ENCODE data around the gene USF1. TPM values are rescaled to one million over a fixed set of nuclear protein-coding genes. Genes with fewer than 3 reads are reported as not detected.
A peak's percentile ranks its signal among the peaks of the same experiment; 100 is the strongest.

Gene USF1
- total RNA-seq, 2 experiments from 2014 or later: 60.9 to 83.1 TPM

DNA sequence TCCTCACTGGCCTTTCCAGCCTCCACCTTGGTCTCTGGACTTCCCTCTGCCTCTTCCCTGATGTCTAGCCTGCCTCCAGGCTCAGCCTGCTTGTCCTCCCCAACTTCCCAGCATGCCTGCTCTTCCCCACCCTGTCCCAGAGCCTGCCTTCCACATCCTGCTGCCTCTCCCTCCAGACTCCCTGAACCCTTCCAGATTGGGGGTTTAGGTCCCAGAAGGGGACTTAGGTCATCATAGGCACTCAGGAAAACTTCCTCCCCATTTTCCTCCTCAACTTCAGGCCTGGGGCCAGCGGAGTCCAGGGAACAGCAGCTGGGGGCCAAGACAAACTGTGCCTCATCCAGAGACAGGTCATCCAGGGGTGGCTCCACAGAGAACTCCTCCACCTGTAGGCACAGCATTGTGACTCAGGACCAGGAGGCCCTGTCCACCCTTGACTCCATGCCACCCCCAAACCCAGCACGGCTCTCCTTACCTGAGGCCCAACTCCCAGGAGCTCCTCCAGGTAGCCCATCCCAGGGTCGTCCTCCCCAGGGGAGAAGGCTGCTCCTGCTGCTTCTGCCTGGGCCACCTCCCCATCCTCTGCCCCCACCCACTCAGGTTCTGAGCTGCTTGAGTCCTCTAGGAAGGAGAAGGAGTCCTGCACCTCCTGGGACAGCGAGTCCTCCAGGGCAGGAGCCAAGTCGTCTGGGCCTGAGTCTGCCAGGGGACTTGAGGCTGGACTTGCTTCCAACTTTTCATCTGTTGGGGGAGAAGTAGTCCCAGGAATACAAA is 3.4 kb upstream of the USF1 start:
- Histone ChIP-seq H3K36me3 (ENCODE audit: insufficient read depth, low read length) (peaks cover 71% of the 10 kb centered on the region), H3K9me2 (ENCODE audit: insufficient read depth, low read length) (no peaks in the 10 kb centered on the region), H3K4me1 (ENCODE audit: insufficient read depth, low read length, poor library complexity, severe bottlenecking) (peaks cover 26% of the 10 kb centered on the region), H4K20me1 (ENCODE audit: insufficient read depth, low read length) (no peaks in the 10 kb centered on the region), H3K4me2 (ENCODE audit: low read length) (no peak overlapping the region), H3K4me3 (ENCODE audit: low read depth, low read length, poor library complexity, severe bottlenecking) (no peak overlapping the region), H3K27ac (ENCODE audit: low read depth, low read length, poor library complexity, severe bottlenecking) (no peak overlapping the region), H2AFZ (ENCODE audit: low read length) (no peak overlapping the region), H3K79me2 (ENCODE audit: insufficient read depth, low read depth, low read length) (peaks cover 6% of the 10 kb centered on the region; the same call in 1 of the 2 replicates), H3K9me3 (ENCODE audit: low read length) (no peaks in the 10 kb centered on the region)
- no TSS peak for BruUV-seq (replicated peaks)
- CTCF ChIA-PET (ENCODE audit: unreplicated experiment): interaction anchor here (0.6 kb wide), 1 partner anchor 256 kb away, joined by 7 read pairs; no protein-coding TSS in a partner anchor
- intact Hi-C loops (cut with micrococcal nuclease; ENCODE audit: unreplicated experiment): no loop called here
- TF ChIP-seq CTCF (conservative IDR thresholded peaks at IDR 0.05; ENCODE audit: low read length): no peak
- no peak for TF ChIP-seq EZH2phosphoT487 (IDR thresholded peaks at IDR 0.05; ENCODE audit: borderline replicate concordance, low read depth, low read length)
- DNase-seq (ENCODE audit: low spot score): no peak
- POLR2A ChIA-PET: interaction anchor here (1.4 kb wide), 1 partner anchor 19 kb away, joined by 4 read pairs; no protein-coding TSS in a partner anchor

DNA sequence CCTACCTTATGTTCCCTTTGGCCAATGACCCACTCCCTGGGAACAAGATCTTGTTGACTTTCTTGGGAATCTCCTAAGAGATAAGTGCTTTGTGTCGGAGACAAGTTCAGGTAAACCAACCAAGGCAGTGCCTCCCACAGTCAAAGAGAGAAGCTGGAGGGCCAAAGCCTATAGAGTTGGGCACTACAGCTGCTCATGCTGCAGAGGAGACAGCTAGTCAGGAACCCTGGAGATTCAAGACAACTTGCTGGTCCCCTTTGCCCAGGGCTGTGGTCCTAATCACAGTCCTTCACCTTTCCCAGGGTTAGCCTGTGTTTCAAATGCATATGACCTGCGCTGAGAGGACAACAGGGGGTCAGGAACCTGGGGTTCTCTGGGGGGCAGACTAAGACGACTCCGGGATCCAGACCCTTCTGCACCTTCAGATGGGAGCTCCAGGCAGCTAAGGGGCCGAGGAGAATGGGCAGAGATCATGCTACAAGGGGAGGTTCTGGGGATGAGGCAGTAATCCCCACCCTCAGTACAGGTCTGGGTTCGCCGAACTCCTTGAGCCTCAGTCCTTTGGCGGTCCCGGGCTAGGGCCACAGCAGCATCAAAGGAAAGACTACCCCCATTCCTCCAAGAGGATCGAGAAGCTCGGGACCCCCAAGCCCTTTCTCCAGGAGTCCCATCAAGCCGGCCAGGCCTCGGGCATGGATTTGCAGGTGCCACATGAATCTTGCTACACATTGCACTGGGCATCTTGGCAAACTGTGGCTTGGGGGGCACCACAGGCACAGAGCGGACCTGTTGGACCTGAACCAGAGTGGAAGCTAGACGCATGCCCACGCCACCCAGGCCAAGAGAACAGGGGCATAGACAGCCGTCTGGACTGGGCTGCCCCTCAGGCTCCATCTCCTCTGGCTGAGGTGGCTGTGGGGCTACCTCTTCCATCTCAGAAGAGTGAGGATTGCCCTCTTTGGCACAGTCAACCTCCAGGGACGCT is 2.0 kb upstream of the USF1 start:
- BruUV-seq (replicated peaks): no TSS peak
- no peaks in the 10 kb centered on the region for H4K20me1 ChIP-seq (ENCODE audit: insufficient read depth, low read length)
- intact Hi-C loops (cut with micrococcal nuclease; ENCODE audit: unreplicated experiment): no loop called here
- DNase-seq (ENCODE audit: low spot score): no peak
- H3K4me2 ChIP-seq (ENCODE audit: low read length): peak overlapping the region; percentile 87
- H3K4me3 ChIP-seq (ENCODE audit: low read depth, low read length, poor library complexity, severe bottlenecking): peak overlapping the region; percentile 81
- H3K9me3 ChIP-seq (ENCODE audit: low read length): no peaks in the 10 kb centered on the region
- H3K4me1 ChIP-seq (ENCODE audit: insufficient read depth, low read length, poor library complexity, severe bottlenecking): peaks cover 40% of the 10 kb centered on the region
- H3K79me2 ChIP-seq (ENCODE audit: insufficient read depth, low read depth, low read length): peaks cover 18% of the 10 kb centered on the region; the same call in 1 of the 2 replicates
- H3K9me2 ChIP-seq (ENCODE audit: insufficient read depth, low read length): no peaks in the 10 kb centered on the region
- peaks cover 64% of the 10 kb centered on the region for H3K36me3 ChIP-seq (ENCODE audit: insufficient read depth, low read length)
- no peak overlapping the region for H2AFZ ChIP-seq (ENCODE audit: low read length)
- CTCF ChIA-PET (ENCODE audit: unreplicated experiment): interaction anchor here (0.5 to 1.4 kb wide), 4 partner anchors 13 to 925 kb away, joined by 3 to 4 read pairs (median 4); partner anchors contain the start of genes ARHGAP30 and PPOX
- H3K27ac ChIP-seq (ENCODE audit: low read depth, low read length, poor library complexity, severe bottlenecking): peak overlapping the region; percentile 92
- no peak for TF ChIP-seq EZH2phosphoT487 (IDR thresholded peaks at IDR 0.05; ENCODE audit: borderline replicate concordance, low read depth, low read length)
- TF ChIP-seq CTCF (conservative IDR thresholded peaks at IDR 0.05; ENCODE audit: low read length): no peak
- POLR2A ChIA-PET: interaction anchor here (0.7 to 5.0 kb wide), 9 partner anchors 9 to 106 kb away, joined by 3 to 42 read pairs (median 7); partner anchors contain the start of genes ARHGAP30, F11R, NIT1 and PFDN2
